ENCODE measurements around the gene CDC42BPG. TPM values are rescaled to one million over a fixed set of nuclear protein-coding genes. Genes with fewer than 3 reads are reported as not detected.

Gene CDC42BPG
- total and polyA plus RNA-seq, 9 of the 15 experiments (the other 6 are each of a cell fraction or from before 2014, with no cell fraction given) = 0.04 to 8.8 (median 2.1) TPM

DNA sequence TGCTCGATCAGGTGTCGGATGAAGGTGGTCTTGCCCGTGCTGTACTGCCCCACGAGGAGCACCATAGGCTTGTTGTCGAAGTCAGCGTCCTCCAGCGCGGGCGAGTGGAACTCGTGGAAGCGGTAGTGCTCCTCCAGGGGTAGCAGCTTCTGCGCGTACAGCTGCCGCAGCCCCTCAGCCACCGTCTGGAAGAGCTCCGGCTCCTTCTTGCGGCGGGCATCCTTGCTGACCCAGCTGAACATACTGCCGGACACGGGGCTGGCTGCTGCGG lies 33.7 kb upstream of the CDC42BPG start (continued):
- TF ChIP-seq TGIF2 (CRISPR knock-in tag; IDR thresholded peaks at IDR 0.05) (peak; percentile 87; the same call in 1 of the 2 replicates), CREM (IDR thresholded peaks at IDR 0.05; ENCODE audit: low read depth) (no peak), ZNF121 (CRISPR knock-in tag; conservative IDR thresholded peaks at IDR 0.05) (no peak), CEBPB (tag; IDR thresholded peaks at IDR 0.05) (no peak), TAF15 (IDR thresholded peaks at IDR 0.05; ENCODE audit: low read depth, low read length) (no peak), HNRNPH1 (optimal IDR thresholded peaks at IDR 0.05; ENCODE audit: low read depth, low read length) (no peak), HDAC2 (IDR thresholded peaks at IDR 0.05) (peak; percentile 41; the same call in 1 of the 2 replicates), ZNF583 (CRISPR knock-in tag; IDR thresholded peaks at IDR 0.05) (0 out of 2 replicates have a peak, but pooled peaks have one; percentile 65), DMBX1 (CRISPR knock-in tag; IDR thresholded peaks at IDR 0.05; ENCODE audit: borderline replicate concordance) (0 out of 2 replicates have a peak, but pooled peaks have one; percentile 8), ZNF143 (CRISPR knock-in tag; IDR thresholded peaks at IDR 0.05) (no peak), RFX7 (CRISPR knock-in tag; IDR thresholded peaks at IDR 0.05) (no peak), CHD1 (IDR thresholded peaks at IDR 0.05; ENCODE audit: low read length) (peak; percentile 56), POLR3A (IDR thresholded peaks at IDR 0.05; ENCODE audit: borderline replicate concordance, extremely low read depth, insufficient read depth, insufficient read length) (no peak), GABPB2 (CRISPR knock-in tag; conservative IDR thresholded peaks at IDR 0.05) (no peak)
- TF ChIP-seq, protein P1, sequence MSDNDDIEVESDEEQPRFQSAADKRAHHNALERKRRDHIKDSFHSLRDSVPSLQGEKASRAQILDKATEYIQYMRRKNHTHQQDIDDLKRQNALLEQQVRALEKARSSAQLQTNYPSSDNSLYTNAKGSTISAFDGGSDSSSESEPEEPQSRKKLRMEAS (CRISPR knock-in tag; IDR thresholded peaks at IDR 0.05) = 0 out of 2 replicates have a peak, but pooled peaks have one; percentile 37
- TF ChIP-seq, protein P2, sequence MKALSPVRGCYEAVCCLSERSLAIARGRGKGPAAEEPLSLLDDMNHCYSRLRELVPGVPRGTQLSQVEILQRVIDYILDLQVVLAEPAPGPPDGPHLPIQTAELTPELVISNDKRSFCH (CRISPR knock-in tag; IDR thresholded peaks at IDR 0.05) = no peak
- TF ChIP-seq, protein P2 (tag; IDR thresholded peaks at IDR 0.05) = 0 out of 2 replicates have a peak, but pooled peaks have one; percentile 42
- TF ChIP-seq, protein P3, sequence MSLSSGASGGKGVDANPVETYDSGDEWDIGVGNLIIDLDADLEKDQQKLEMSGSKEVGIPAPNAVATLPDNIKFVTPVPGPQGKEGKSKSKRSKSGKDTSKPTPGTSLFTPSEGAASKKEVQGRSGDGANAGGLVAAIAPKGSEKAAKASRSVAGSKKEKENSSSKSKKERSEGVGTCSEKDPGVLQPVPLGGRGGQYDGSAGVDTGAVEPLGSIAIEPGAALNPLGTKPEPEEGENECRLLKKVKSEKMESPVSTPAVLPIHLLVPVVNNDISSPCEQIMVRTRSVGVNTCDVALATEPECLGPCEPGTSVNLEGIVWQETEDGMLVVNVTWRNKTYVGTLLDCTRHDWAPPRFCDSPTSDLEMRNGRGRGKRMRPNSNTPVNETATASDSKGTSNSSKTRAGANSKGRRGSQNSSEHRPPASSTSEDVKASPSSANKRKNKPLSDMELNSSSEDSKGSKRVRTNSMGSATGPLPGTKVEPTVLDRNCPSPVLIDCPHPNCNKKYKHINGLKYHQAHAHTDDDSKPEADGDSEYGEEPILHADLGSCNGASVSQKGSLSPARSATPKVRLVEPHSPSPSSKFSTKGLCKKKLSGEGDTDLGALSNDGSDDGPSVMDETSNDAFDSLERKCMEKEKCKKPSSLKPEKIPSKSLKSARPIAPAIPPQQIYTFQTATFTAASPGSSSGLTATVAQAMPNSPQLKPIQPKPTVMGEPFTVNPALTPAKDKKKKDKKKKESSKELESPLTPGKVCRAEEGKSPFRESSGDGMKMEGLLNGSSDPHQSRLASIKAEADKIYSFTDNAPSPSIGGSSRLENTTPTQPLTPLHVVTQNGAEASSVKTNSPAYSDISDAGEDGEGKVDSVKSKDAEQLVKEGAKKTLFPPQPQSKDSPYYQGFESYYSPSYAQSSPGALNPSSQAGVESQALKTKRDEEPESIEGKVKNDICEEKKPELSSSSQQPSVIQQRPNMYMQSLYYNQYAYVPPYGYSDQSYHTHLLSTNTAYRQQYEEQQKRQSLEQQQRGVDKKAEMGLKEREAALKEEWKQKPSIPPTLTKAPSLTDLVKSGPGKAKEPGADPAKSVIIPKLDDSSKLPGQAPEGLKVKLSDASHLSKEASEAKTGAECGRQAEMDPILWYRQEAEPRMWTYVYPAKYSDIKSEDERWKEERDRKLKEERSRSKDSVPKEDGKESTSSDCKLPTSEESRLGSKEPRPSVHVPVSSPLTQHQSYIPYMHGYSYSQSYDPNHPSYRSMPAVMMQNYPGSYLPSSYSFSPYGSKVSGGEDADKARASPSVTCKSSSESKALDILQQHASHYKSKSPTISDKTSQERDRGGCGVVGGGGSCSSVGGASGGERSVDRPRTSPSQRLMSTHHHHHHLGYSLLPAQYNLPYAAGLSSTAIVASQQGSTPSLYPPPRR (CRISPR knock-in tag; IDR thresholded peaks at IDR 0.05; ENCODE audit: borderline replicate concordance) = no peak
- TF ChIP-seq, protein P4, sequence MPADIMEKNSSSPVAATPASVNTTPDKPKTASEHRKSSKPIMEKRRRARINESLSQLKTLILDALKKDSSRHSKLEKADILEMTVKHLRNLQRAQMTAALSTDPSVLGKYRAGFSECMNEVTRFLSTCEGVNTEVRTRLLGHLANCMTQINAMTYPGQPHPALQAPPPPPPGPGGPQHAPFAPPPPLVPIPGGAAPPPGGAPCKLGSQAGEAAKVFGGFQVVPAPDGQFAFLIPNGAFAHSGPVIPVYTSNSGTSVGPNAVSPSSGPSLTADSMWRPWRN (IDR thresholded peaks at IDR 0.05; ENCODE audit: low read depth) = no peak
- TF ChIP-seq, protein P5, sequence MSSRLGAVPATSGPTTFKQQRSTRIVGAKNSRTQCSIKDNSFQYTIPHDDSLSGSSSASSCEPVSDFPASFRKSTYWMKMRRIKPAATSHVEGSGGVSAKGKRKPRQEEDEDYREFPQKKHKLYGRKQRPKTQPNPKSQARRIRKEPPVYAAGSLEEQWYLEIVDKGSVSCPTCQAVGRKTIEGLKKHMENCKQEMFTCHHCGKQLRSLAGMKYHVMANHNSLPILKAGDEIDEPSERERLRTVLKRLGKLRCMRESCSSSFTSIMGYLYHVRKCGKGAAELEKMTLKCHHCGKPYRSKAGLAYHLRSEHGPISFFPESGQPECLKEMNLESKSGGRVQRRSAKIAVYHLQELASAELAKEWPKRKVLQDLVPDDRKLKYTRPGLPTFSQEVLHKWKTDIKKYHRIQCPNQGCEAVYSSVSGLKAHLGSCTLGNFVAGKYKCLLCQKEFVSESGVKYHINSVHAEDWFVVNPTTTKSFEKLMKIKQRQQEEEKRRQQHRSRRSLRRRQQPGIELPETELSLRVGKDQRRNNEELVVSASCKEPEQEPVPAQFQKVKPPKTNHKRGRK (tag; IDR thresholded peaks at IDR 0.05) = no peak
- TF ChIP-seq, protein P6, sequence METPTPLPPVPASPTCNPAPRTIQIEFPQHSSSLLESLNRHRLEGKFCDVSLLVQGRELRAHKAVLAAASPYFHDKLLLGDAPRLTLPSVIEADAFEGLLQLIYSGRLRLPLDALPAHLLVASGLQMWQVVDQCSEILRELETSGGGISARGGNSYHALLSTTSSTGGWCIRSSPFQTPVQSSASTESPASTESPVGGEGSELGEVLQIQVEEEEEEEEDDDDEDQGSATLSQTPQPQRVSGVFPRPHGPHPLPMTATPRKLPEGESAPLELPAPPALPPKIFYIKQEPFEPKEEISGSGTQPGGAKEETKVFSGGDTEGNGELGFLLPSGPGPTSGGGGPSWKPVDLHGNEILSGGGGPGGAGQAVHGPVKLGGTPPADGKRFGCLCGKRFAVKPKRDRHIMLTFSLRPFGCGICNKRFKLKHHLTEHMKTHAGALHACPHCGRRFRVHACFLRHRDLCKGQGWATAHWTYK (CRISPR knock-in tag; IDR thresholded peaks at IDR 0.05) = peak; percentile 76; the same call in 1 of the 2 replicates

Measured in K562 (cell line).